GM18507 (cell line): ENCODE data around the gene MPIG6B.

Source experiments
- DNase-seq: peaks from one replicate; pipeline ENCODE4 v3.0.0; 2011; ENCODE audit warnings: low read depth; ENCODE audit not compliant: insufficient read length; ENCODE audit errors: extremely low spot score
- FAIRE-seq: peaks from 2 replicates; lab custom pipeline; 2011; peaks lifted over from hg19 to GRCh38; lab: Jason Lieb, UNC

Gene MPIG6B, protein sequence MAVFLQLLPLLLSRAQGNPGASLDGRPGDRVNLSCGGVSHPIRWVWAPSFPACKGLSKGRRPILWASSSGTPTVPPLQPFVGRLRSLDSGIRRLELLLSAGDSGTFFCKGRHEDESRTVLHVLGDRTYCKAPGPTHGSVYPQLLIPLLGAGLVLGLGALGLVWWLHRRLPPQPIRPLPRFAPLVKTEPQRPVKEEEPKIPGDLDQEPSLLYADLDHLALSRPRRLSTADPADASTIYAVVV

DNA sequence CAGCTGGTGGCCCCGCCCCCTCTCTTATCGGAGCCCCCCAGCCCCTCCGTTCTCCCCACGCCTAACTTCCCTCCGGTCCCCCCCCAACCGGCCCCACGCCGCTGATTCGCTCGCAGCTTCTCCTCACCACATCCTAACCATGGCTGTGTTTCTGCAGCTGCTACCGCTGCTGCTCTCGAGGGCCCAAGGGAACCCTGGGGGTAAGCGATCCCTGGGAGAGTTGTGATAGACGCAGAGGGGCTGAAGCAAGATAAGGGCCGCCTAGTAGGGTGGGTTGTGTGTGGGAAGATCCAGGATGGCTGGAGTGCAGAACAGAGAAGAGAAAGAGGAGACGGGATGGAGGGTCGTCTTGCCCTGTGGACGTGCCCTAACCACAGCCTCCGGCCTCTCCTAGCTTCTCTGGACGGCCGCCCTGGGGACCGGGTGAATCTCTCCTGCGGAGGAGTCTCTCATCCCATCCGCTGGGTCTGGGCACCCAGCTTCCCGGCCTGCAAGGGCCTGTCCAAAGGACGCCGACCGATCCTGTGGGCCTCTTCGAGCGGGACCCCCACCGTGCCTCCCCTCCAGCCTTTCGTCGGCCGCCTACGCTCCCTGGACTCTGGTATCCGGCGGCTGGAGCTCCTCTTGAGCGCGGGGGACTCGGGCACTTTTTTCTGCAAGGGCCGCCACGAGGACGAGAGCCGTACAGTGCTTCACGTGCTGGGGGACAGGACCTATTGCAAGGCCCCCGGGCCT is at the start of gene MPIG6B:
Gene MPIG6B (plus strand): TSS at position 129 of the 735 bp plus-strand sequence. CDS start 11 bp downstream, at position 140.
- FAIRE-seq (no peak), DNase-seq (no peak)

DNA sequence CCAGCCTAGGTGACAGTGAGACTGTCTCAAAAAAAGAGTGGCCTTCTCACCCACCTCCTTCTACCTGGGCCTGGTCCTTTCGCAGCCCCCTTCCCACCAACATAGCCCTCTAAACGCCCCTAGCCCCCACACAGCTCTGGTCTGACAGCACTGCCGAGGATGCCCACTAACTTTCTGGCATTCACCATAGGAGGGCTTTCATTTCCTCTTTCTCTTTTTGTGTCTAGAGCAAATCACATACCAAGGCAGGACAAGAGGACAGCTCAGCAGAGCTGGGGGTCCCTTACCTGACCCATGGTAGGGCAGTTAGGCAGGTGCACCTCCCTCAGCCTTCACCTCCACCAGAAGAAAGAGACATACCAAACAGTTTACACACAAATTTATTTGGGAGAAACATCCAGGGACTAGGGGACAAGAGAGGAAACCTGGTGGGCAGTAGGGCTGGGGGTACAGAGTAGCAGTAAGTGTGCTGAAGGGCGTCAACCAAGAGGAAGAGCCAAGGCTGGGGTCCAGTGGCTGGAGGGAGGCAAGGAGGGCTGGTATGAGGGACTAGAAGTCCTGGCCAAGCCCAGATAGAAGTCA is 46.8 kb upstream of the MPIG6B start:
- DNase-seq, result no peak
- FAIRE-seq, result no peak

DNA sequence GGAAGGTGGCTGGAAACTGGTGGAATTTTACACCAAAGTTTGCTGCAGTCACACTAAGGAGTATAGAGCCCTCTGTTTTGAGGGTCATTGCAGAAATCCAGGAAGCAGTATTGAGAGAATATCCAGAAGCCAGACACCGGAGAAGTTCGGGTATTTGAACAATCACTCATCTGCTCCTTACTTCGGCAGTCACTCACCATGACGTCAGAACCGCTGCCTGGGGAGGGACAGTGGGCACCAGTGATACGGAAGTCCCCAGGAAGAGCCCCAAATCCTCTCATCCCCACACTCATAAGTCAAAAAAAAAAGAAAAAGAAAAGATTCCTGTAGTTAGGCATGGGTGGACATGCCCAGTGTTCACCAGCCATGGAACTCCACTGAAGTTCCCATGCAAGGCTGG is 46.3 kb upstream of the MPIG6B start:
- FAIRE-seq, result no peak
- DNase-seq, result no peak

DNA sequence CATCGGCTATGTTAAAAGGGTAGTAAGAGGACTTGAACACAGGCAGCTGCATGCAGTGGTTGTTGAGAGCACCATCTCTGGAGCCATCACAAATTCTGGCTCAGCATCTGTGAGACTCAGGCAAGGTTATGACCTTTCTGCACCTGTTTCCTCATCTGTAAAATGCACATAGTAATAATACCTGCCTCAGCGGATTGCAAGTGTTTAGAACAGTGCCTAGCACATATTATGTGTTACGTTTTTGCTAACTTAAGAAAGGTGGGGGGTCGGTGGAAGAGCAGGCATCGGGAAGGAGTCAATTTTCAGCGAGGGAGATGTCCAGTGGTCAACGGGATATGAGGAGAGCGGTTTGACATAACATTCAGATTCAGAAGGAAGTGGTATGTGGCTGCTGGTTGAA is 45.2 kb upstream of the MPIG6B start:
- DNase-seq (no peak), FAIRE-seq (no peak)

DNA sequence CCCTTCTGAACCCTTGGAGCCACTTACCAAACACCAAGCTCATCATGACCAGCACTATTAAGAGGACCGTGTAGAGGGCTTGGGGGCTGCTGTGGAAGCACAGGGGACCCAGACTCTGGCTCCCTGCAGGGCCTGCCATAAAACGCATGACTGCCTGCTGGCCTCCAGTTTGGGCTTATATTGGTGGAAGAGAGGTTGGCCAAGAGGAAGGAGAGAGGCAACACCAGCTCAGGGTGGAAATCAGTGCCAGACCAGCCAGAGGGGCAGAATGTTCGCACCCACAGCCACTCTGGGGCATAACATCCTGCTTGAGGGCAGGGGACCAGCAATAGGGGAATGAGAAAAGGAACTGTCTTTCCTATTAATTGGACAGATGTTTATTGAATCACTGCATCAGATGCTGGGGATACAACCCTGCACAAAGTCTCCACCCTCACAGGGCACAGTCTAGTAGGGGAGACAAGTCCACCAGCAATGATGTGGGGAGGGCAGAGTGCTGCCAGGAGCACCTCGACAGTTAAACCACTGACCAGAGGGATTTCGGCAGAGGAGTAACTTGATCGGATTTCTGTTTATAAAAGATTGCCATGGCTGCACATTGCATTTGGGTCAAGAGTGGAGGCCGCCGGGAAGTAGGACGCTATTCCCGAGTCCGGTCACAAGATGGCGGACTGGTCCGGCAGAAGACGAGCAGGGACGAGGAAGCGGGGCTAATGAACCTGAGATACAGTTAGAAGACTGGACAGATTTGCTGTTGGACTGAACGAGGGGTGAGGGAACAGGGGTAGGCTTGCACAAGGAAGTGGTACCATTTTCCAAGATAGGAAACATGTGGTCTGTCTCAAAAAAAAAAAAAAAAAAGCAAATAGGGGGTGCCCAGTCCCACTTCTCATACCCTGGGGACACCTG is 42.7 kb upstream of the MPIG6B start, which contains the start of gene LY6G5C:
Gene LY6G5C (minus strand): TSS at position 842 of the 909 bp plus-strand sequence. CDS start 694 bp downstream, at position 148.
- peak; percentile 60 for DNase-seq
- FAIRE-seq, result peak; percentile 87

DNA sequence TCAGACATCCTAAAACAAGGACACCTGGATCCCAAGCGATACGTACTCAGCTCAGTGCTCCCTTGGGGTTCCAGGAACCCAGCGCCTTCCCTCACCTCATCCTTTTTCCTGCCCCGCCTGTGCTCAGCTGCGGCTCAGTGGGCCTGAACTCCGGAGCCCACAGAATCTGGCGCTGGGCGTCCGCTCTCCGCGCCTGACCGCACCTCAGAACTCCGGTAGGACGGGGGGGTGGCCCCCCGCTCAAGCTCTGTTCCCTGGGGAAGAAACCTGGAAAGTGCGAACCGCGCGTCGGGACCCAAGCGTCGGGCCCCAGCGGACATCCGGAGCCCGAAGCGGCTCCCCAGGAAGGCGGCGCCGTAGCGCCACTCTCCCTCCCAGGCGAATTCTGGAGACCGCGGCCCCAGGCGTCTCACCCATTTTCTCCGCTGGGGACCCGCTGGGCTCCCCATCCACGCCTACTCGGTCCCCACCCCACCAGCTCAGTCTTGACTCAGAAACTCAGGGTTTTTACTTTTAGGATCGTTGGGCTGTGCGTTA is 42.0 kb upstream of the MPIG6B start:
- FAIRE-seq, result peak; percentile 50
- DNase-seq, result no peak

DNA sequence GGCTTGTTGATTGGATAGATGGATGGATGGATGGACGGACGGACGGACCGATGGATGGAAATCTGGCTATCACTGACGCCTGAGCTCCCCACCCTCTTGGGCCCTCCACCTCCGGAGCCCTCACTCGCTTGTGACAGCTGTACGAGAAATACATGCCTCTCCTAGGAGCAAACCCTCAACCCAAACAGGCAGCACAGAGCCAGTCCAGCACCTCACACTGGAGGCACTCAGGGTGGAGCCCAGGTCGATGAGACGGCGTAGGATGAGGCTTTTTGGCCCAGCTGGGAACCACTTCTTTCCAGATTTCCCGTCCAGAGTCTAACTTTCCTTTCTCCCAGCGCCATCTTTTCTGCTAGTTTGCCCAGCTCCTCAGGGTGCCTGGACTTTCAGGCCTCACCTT is 39.6 kb upstream of the MPIG6B start:
- FAIRE-seq (no peak), DNase-seq (no peak)

DNA sequence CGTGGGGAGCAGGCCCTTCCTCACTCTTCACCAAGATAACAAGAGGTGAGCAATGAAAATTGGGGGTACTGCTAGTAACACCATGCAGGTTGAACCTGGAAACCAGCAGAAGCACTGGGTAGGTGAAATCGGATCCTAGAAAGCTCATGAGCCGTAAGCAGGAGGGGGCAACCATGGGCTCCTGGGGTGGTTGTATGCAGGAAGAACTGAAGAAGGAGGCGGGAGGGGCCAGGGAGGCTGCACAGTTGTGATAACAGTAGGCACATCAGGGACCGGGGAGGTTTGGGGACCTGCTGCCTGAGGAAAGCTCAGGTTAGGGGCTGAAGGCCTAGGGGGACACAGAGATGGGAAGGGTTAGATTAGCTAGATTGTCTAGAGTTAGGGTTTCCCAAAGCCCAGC is 36.7 kb upstream of the MPIG6B start:
- no peak for FAIRE-seq
- DNase-seq, result no peak

DNA sequence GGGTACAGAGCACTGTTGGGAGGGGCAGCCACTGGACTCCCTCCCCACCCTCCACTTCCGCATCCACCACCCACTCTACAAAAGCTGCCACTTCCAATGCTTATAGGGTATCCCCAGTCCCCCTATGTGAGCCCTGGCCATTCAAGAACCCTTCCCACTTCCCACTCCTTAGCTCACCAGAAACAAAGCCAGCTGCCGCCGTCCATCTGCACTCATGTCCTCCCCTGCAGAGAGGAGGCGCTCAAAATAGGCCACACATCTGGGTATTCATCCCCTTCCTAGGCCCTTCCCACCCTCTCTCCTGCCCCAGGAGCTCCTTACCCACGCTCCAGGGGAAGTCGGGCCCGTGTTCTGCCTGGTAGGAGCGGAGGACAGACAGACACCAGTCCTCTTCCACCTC is 35.9 kb upstream of the MPIG6B start:
- FAIRE-seq, result no peak

DNA sequence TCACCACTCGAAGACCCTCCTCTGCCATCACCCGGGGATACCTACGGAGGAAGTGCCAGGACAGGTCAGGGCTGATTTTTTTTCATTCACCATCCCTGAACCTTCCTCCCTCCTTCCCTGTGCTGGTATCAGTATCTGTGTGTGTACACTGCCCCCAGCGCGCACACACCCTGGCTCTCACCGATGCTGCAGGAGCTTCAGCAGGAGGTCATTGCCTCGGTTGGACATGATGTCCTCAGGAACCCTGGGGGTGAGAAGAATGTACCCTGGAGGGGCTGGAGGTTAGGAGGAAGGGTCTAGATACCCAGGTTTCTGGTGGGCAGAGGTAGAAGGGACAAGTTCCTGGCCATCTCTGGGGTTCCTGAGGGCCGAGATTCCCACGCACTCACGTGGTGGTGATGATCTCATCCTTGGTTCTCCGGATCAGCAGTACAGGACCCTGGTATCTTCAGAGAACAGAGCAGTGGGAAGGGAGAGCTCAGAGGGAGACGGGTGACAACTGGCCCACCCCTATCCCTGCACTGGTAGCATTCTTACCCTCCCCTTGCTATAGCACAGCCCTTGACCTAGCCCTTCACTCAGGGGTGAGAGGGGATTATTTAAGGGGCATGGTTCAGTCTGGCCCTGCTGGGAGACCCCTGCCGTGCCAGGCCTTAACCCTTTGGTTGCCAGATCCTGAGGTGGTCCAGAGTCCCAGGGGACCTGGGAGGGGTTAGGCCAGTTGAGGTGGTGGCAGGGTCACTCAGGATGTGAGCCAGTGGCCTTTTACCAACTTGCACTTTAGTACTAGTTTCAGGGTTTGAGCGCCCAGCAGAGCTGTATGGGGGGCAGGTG is 35.1 kb upstream of the MPIG6B start:
- FAIRE-seq, result no peak
- no peak for DNase-seq

More for the DNA sequence above, 35.9 kb upstream of the MPIG6B start:
- no peak for DNase-seq

DNA sequence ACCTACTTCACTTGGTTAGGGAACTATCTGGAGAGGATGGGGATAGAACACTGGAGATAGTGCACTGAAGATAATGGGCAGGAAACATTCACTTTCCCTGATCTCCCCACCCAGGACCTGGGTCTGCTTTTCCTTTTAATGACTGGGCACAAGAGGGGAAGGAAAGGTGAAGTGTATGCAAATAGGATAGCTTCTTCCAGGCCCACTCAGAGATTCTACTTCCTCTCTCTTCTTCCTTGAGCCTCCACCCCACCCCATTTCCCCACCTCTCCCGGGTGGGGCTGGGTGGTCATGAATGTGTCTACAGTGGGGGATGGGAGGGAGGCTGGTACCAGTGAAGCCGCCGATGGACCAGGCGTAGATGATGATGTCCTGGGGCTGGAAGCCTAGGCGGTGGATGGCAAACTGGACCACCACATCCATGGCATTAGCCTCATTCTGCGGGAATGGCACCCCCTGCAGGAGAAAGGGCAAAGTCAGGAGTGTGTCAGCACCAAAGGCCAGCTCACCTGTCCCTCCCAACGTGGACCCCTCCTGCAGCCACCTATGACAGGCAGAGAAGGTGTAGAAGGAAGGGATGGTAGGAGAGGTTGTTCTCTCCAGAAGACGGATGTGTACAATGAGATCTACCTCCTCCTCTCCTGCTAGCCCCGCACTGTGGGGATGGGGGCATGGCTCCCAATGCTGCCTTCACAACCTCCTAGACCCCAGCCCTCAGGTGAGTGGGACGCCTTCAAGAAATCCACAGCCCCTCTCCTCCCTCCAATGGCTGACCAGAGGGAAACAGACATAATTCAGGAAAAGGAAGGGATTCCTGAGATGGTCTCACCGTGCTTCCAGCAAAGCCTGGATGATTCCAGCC is 33.7 kb upstream of the MPIG6B start:
- DNase-seq (no peak), FAIRE-seq (no peak)

DNA sequence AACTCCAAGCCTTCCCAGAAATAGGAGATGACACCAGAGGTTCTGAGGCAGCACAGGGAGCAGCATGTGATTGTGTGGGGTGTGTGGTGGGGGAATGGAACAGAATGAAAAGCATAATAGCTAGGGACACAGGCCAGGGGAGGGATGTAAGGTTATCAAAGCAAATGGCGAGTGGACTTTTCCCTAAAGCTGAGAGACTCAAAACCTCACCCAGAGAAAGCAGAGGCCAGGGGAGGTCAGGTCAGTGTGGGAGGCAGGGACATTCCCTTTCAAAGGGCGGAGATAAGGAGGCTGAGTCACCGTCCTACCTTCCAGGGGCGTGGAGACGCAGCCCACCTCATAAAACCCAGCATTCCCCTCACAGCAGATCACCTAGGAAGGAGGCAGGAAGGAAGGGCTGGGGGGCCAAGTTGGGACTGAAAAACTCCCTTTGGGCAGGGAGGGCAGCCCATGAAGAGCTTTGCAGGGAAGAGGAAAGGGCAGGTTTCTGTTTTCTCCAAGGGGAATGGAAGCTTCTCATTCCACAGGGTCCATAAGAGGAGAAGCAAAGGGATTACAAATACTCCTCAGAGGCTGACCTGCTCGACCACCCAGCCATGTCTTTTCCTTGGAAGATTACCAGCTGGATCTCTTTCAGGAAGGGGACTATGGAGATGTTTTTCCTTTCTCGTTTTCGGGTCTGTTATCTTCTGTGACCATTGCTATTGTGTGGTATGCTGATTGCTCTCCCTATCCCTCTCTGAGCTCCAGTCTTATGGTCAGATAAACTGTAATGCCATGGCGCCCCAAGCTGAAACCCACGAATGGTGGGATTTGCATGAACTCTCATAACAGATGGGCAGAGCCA is 32.7 kb upstream of the MPIG6B start:
- no peak for FAIRE-seq
- DNase-seq, result no peak

DNA sequence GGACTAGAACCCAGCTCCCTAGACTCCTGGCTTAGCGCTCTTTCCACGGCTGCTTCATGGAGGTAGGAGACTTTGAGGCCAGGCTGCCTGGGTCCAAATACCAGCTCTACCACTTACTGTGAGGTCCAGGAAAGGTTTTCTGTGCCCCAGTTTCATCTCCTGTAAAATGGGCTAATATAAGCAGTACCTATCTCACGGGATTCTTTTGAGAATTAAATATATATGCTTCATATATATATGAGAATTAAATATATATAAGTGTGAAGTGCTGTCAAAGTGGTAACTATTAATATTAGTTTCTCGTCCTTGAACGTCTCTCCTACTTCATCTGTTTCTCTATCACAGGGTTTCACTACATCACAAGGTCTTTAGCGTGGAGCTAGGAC is 32.1 kb upstream of the MPIG6B start:
- FAIRE-seq (no peak), DNase-seq (no peak)

DNA sequence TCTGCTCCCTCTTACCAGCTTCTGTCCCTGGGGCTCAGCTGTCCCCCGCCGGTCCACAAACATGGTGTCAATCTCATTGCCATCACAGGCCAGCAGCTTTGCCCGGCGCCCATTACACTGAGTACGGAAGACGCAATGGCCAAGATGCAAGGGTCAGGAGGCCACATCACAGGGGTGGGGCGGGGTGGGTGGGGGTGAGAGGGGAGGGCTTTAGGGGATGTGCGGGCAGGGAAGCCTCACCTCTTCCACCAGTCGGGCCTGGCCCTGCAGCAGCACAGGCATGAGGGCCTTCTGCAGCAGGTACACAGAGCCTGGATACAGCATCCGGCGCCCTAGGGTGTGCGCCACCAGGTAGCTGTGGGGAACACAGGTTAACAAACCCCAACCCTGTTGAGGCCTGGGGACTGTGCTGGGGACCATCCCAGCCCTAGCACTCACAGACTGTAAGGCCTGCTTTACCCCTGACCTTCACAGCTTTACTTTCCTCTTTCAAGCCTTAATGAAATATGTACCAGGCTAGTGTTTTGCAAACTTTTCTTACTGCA is 31.5 kb upstream of the MPIG6B start:
- FAIRE-seq (no peak), DNase-seq (no peak)

DNA sequence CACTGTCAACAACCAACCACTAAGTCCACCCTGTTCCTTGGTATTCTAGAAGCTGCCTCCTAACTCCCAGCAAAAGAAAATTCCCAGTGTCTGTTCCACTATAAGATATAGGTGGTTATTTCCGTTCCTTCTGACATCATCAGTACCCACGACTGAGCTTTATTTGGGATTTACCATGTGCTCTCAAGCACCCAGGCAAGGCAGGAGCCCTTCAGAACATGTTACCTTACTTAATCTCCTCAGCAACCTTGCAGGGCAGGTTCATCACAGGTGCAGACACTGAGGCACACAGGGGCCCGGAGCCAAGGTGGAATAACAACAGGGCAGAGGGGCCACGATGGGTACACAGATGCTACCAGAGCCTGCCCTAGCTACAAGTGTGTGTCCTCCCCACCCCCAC is 30.8 kb upstream of the MPIG6B start:
- DNase-seq, result no peak
- no peak for FAIRE-seq

DNA sequence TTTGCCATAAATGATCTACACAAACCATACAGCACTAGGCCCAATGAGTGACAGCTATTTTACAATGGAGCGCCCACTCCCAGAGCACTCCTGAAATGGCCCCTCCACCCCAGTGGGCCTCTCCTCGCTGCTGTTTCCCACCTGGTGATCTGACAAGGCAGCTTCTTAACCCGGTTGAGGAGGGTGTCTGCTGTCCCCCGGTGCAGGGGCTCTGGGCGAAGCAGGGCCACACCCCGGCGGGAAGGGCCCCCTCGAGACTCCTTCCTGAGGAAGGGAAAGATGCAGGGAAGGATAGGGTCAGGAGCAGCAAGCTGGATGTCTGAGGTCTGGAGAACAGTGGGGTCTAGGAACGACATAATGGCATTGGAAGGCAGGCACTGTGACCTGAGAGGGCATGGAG is 30.3 kb upstream of the MPIG6B start:
- DNase-seq (no peak), FAIRE-seq (no peak)

DNA sequence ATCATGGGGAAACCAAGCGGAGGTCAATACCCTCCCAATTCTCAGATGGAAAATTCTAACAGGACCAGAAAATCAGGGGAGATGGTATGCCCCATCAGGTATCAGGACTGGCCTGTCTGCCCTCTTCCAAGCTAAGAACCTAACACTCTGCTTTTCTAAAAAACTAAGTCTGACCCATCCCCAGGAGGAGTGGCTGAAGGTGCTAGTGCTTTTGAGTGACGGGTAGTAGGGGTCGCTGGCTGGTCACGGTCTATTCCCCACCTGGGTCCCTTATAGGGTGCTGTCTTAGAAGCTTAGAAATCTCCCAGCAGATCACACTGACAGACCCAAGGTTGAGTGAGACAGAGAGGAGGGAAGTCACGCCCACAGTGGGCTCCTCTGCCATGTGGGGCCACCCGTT is 29.6 kb upstream of the MPIG6B start:
- DNase-seq, result no peak
- no peak for FAIRE-seq
